ENCODE results near the gene DHRSX. TPM values are rescaled to one million over a fixed set of nuclear protein-coding genes. Genes with fewer than 3 reads are reported as not detected.

Gene DHRSX
- total and polyA plus RNA-seq, 2 donors (not counting 1 experiment from before 2014, with no cell fraction given): 18.8 to 39.0 TPM

- Histone ChIP-seq H2AFZ (ENCODE audit: insufficient read depth, low read depth, low read length, poor library complexity, severe bottlenecking) (no peak overlapping the region), H3K4me2 (replicated peaks; ENCODE audit: low read depth, low read length, poor library complexity, severe bottlenecking) (no peak overlapping the region), H4K20me1 (ENCODE audit: control insufficient read depth, insufficient read depth, low read length, poor library complexity, severe bottlenecking) (no peaks in the 10 kb centered on the region), H3K27ac (ENCODE audit: low read length in 2 of 2) (no peak overlapping the region), H3K4me3 (ENCODE audit: control extremely low read depth in 1 of 5, extremely low read depth in 1 of 5, insufficient read depth in 1 of 5, low read depth in 2 of 5, low read length in 4 of 5) (no peak overlapping the region), H3K27me3 (replicated peaks in 1 of 4; ENCODE audit: control extremely low read depth in 1 of 4, control insufficient read depth in 3 of 4, insufficient read depth in 4 of 4, low read length in 3 of 4) (no peaks in the 10 kb centered on the region), H3K36me3 (replicated peaks in 1 of 2; ENCODE audit: control extremely low read depth in 1 of 2, control insufficient read depth in 1 of 2, extremely low read depth in 1 of 2, insufficient read depth in 2 of 2, low read length in 1 of 2) (peaks cover 10 to 25% of the 10 kb centered on the region in 2 experiments), H3K79me2 (ENCODE audit: control insufficient read depth, insufficient read depth, low read length) (no peaks in the 10 kb centered on the region), H3K9me3 (ENCODE audit: control extremely low read depth in 1 of 3, control insufficient read depth in 2 of 3, insufficient read depth in 1 of 3, low read length in 2 of 3) (peaks cover 4 to 13% (median 9%) of the 10 kb centered on the region in 3 donors), H3K9ac (ENCODE audit: low read length) (no peak overlapping the region), H3K4me1 (ENCODE audit: control insufficient read depth in 2 of 2, insufficient read depth in 2 of 2, low read length in 2 of 2) (no peaks in the 10 kb centered on the region)
- TF ChIP-seq EZH2 (IDR thresholded peaks at IDR 0.05; ENCODE audit: borderline replicate concordance, insufficient read depth, low read depth, low read length, poor library complexity, severe bottlenecking): no peak
- TF ChIP-seq CTCF (IDR thresholded peaks at IDR 0.05): no peak
- ChIA-PET CTCF (no interaction called here), POLR2A (no interaction called here)
- DNase-seq (no peak), ATAC-seq (ENCODE audit: low read depth) (no peak)
- no peaks in the 10 kb centered on the region for H3K4me1 Mint-ChIP-seq
- no peaks in the 10 kb centered on the region for H3K9me3 Mint-ChIP-seq (ENCODE audit: insufficient read depth)
- intact Hi-C loops (cut with micrococcal nuclease): no loop called here
- no peaks in the 10 kb centered on the region for H3K27me3 Mint-ChIP-seq
- WGBS (ENCODE audit: insufficient coverage): 100% methylated on average over 5 of the region's 6 CpGs
- no peak overlapping the region for H3K27ac Mint-ChIP-seq
- no peak overlapping the region for H3K4me3 Mint-ChIP-seq
Measured at GRCh38 chrX:2389324-2389723, 111.5 kb downstream of the DHRSX start.

- H3K27me3 Mint-ChIP-seq: no peaks in the 10 kb centered on the region
- no peak overlapping the region for H3K4me3 Mint-ChIP-seq
- H3K27me3 ChIP-seq (replicated peaks in 1 of 4; ENCODE audit: control extremely low read depth in 1 of 4, control insufficient read depth in 3 of 4, insufficient read depth in 4 of 4, low read length in 3 of 4): no peaks in the 10 kb centered on the region
- H3K4me3 ChIP-seq (ENCODE audit: control extremely low read depth in 1 of 5, extremely low read depth in 1 of 5, insufficient read depth in 1 of 5, low read depth in 2 of 5, low read length in 4 of 5): no peak overlapping the region
- H3K9me3 Mint-ChIP-seq (ENCODE audit: insufficient read depth): no peaks in the 10 kb centered on the region
- ChIA-PET CTCF (no interaction called here), POLR2A (no interaction called here)
- intact Hi-C loops (cut with micrococcal nuclease): no loop called here
- 100% methylated on average over 2 of the region's 4 CpGs for WGBS (ENCODE audit: insufficient coverage)
- TF ChIP-seq EZH2 (IDR thresholded peaks at IDR 0.05; ENCODE audit: borderline replicate concordance, insufficient read depth, low read depth, low read length, poor library complexity, severe bottlenecking): no peak
- no peak for TF ChIP-seq CTCF (IDR thresholded peaks at IDR 0.05)
- H3K79me2 ChIP-seq (ENCODE audit: control insufficient read depth, insufficient read depth, low read length): no peaks in the 10 kb centered on the region
- no peaks in the 10 kb centered on the region for H3K4me1 Mint-ChIP-seq
- no peak overlapping the region for H3K27ac Mint-ChIP-seq
- DNase-seq (no peak), ATAC-seq (ENCODE audit: low read depth) (no peak)
- no peaks in the 10 kb centered on the region for H4K20me1 ChIP-seq (ENCODE audit: control insufficient read depth, insufficient read depth, low read length, poor library complexity, severe bottlenecking)
- H3K36me3 ChIP-seq (replicated peaks in 1 of 2; ENCODE audit: control extremely low read depth in 1 of 2, control insufficient read depth in 1 of 2, extremely low read depth in 1 of 2, insufficient read depth in 2 of 2, low read length in 1 of 2): peaks cover 10 to 25% of the 10 kb centered on the region in 2 experiments
- H2AFZ ChIP-seq (ENCODE audit: insufficient read depth, low read depth, low read length, poor library complexity, severe bottlenecking): no peak overlapping the region
- H3K9me3 ChIP-seq (ENCODE audit: control extremely low read depth in 1 of 3, control insufficient read depth in 2 of 3, insufficient read depth in 1 of 3, low read length in 2 of 3): peaks cover 4 to 13% (median 9%) of the 10 kb centered on the region in 3 donors
- H3K27ac ChIP-seq (ENCODE audit: low read length in 2 of 2): no peak overlapping the region
- H3K4me1 ChIP-seq (ENCODE audit: control insufficient read depth in 2 of 2, insufficient read depth in 2 of 2, low read length in 2 of 2): no peaks in the 10 kb centered on the region
- H3K4me2 ChIP-seq (replicated peaks; ENCODE audit: low read depth, low read length, poor library complexity, severe bottlenecking): no peak overlapping the region
- no peak overlapping the region for H3K9ac ChIP-seq (ENCODE audit: low read length)
Measured at GRCh38 chrX:2388669-2389068, 112.1 kb downstream of the DHRSX start.
